Suprapubic skin (tissue), 3 donors: ENCODE results near the gene AKR1C3.

Experiments used
- CTCF ChIP-seq, 2 donors: fragments of 200-600 bp in 1 of 2; fragments of 450-650 bp in 1 of 2; sonication (generic) in 1 of 2; IDR thresholded peaks; one replicate each; pipeline ENCODE4 v1.5.1; 2016 to 2019; ENCODE audit warnings: antibody characterized with exemption in 2 of 2, mild to moderate bottlenecking in 1 of 2, moderate library complexity in 1 of 2
- POLR2A ChIP-seq, 2 donors: fragments of 450-650 bp; IDR thresholded peaks; one replicate each; pipeline ENCODE4 v1.6.1; 2017; ENCODE audit warnings: antibody characterized with exemption in 2 of 2, mild to moderate bottlenecking in 2 of 2, moderate library complexity in 2 of 2

GRCh38 chr10:5147981-5148677, 53.9 kb downstream of the AKR1C3 start:
- no peak for TF ChIP-seq CTCF (IDR thresholded peaks at IDR 0.05)
- no peak for TF ChIP-seq POLR2A (IDR thresholded peaks at IDR 0.05)
